ENCODE results near the gene BPNT1. TPM values are rescaled to one million over a fixed set of nuclear protein-coding genes. Genes with fewer than 3 reads are reported as not detected.

BPNT1 gene
- total RNA-seq, 1 experiment from 2014 or later = 41.5 TPM

DNA sequence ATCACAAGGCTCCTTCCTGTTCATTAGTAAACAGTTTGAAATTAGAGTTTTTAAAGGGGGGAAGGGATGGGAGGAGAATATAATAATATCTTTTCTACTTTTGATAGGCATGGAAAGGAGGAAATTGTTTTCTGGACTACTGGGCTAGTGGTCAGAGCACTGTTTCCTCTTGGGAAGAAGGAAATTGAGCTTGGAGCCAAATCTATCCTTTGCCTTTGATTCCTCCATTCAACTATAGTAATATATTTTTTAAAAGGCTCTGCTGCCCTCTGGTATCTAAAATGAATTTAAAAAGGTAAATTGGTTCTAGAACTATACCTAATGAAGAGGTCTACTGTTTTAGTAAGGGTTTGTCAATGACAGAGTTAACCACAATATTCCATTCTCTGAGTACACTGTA lies 10.2 kb upstream of the BPNT1 start:
- H3F3A ChIP-seq (ENCODE audit: insufficient read depth, low read depth) = no peaks in the 10 kb centered on the region
- BruUV-seq (replicated peaks) = no TSS peak
- no peak for DNase-seq
- intact Hi-C loops (cut with micrococcal nuclease; ENCODE audit: unreplicated experiment) = loop anchor here (10.0 kb wide), 1 partner anchor 75 kb away; no protein-coding TSS in a partner anchor
- no peak overlapping the region for H2AFZ ChIP-seq
- H4K20me1 ChIP-seq (ENCODE audit: insufficient read depth) = peaks cover 13% of the 10 kb centered on the region
- no peak overlapping the region for H3K4me3 ChIP-seq
- H3K27me3 ChIP-seq (ENCODE audit: insufficient read depth, low read depth) = no peaks in the 10 kb centered on the region
- no peak overlapping the region for H3K4me2 ChIP-seq
- peaks cover 12% of the 10 kb centered on the region for H3K79me2 ChIP-seq (ENCODE audit: low read depth)
- no peak overlapping the region for H3K27ac ChIP-seq
- TF ChIP-seq, protein P1, sequence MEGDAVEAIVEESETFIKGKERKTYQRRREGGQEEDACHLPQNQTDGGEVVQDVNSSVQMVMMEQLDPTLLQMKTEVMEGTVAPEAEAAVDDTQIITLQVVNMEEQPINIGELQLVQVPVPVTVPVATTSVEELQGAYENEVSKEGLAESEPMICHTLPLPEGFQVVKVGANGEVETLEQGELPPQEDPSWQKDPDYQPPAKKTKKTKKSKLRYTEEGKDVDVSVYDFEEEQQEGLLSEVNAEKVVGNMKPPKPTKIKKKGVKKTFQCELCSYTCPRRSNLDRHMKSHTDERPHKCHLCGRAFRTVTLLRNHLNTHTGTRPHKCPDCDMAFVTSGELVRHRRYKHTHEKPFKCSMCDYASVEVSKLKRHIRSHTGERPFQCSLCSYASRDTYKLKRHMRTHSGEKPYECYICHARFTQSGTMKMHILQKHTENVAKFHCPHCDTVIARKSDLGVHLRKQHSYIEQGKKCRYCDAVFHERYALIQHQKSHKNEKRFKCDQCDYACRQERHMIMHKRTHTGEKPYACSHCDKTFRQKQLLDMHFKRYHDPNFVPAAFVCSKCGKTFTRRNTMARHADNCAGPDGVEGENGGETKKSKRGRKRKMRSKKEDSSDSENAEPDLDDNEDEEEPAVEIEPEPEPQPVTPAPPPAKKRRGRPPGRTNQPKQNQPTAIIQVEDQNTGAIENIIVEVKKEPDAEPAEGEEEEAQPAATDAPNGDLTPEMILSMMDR (conservative IDR thresholded peaks at IDR 0.05) = no peak
- no peak for TF ChIP-seq EZH2 (IDR thresholded peaks at IDR 0.05; ENCODE audit: low read depth)
- no peaks in the 10 kb centered on the region for H3K9me2 ChIP-seq (ENCODE audit: insufficient read depth)
- POLR2A ChIA-PET (ENCODE audit: unreplicated experiment) = interaction anchor here (0.6 to 0.7 kb wide), 3 partner anchors 10 to 39 kb away, joined by 3 to 4 read pairs (median 3); no protein-coding TSS in a partner anchor
- H3K9me3 ChIP-seq (ENCODE audit: insufficient read depth, low read depth) = no peaks in the 10 kb centered on the region
- CTCF ChIA-PET = no interaction called here
- peaks cover 7% of the 10 kb centered on the region for H3K4me1 ChIP-seq (replicated peaks; ENCODE audit: insufficient read depth)
- H3K36me3 ChIP-seq (ENCODE audit: low read depth) = peaks cover 47% of the 10 kb centered on the region

DNA sequence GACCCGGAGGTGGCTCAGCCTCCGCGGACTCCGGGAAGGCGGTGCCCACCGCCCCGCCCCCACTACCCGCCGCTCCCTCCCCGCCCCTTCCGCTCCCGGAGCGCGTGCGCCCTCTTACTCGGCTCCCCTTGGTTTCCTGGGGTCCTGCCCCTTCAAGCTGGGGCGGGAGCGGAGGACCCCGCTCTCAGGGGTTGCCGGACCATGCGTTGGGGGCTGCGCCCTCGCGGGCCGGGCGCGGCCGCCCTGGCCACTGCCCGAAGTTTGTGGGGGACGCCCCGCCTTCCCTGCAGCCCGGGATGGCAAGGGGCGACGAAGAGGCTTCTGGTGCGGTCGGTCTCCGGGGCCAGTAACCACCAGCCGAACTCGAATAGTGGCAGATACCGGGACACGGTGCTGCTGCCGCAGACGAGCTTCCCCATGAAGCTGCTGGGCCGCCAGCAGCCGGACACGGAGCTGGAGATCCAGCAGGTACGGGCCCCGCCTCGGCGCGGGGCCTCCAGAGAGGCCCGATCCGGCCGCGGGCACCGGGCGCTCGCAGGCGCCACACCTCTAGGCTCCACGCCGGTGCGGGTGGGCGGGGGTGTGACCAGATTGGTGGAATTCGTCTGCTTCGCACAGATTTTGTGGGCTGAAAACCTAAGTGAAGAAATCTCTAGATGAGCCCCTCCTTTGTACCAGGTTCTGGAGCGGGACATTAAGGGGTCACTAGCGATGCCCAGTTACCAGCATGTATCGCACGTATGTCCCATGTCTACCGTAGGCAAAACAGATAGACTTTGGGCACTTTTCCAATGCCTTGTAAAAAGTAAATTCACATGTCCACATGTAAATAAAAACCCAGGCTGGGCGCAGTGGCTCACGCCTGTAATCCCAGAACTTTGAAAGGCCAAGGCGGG lies 4.7 kb upstream of the BPNT1 start, which contains the start of gene IARS2:
Gene IARS2 (plus strand): TSS at position 117 of the 896 bp plus-strand sequence. CDS start 85 bp downstream, at position 202.
- Histone ChIP-seq H3K9me3 (ENCODE audit: insufficient read depth, low read depth) (no peaks in the 10 kb centered on the region), H2AFZ (peak within 1 kb of the TSS; percentile 91), H3K4me1 (replicated peaks; ENCODE audit: insufficient read depth) (peaks cover 10% of the 10 kb centered on the region), H3K9me2 (ENCODE audit: insufficient read depth) (no peaks in the 10 kb centered on the region), H3K27me3 (ENCODE audit: insufficient read depth, low read depth) (no peaks in the 10 kb centered on the region), H3K36me3 (ENCODE audit: low read depth) (peaks cover 6% of the 10 kb centered on the region), H3K27ac (peak within 1 kb of the TSS; percentile 37), H3K4me2 (peak within 1 kb of the TSS; percentile 73), H3K4me3 (peak within 1 kb of the TSS; percentile 66), H3F3A (ENCODE audit: insufficient read depth, low read depth) (peaks cover 10% of the 10 kb centered on the region; the same call in 1 of the 2 replicates), H3K79me2 (ENCODE audit: low read depth) (peaks cover 21% of the 10 kb centered on the region), H4K20me1 (ENCODE audit: insufficient read depth) (peaks cover 8% of the 10 kb centered on the region; the same call in 1 of the 2 replicates)
- TF ChIP-seq, protein P1 (conservative IDR thresholded peaks at IDR 0.05) = no peak
- TF ChIP-seq EZH2 (IDR thresholded peaks at IDR 0.05; ENCODE audit: low read depth) = no peak
- POLR2A ChIA-PET (ENCODE audit: unreplicated experiment) = interaction anchor here (0.6 to 0.7 kb wide), 2 partner anchors 48 to 890 kb away, joined by 3 to 5 read pairs; partner anchors contain the start of gene EPRS1
- CTCF ChIA-PET = interaction anchor here (0.6 kb wide), 1 partner anchor 47 kb away, joined by 8 read pairs; no protein-coding TSS in a partner anchor
- DNase-seq = peak; percentile 71 to 94
- BruUV-seq (replicated peaks) = TSS peak; percentile 42
- intact Hi-C loops (cut with micrococcal nuclease; ENCODE audit: unreplicated experiment) = loop anchor here (1.0 kb wide), 1 partner anchor 48 kb away; the partner anchor contains the start of gene EPRS1

DNA sequence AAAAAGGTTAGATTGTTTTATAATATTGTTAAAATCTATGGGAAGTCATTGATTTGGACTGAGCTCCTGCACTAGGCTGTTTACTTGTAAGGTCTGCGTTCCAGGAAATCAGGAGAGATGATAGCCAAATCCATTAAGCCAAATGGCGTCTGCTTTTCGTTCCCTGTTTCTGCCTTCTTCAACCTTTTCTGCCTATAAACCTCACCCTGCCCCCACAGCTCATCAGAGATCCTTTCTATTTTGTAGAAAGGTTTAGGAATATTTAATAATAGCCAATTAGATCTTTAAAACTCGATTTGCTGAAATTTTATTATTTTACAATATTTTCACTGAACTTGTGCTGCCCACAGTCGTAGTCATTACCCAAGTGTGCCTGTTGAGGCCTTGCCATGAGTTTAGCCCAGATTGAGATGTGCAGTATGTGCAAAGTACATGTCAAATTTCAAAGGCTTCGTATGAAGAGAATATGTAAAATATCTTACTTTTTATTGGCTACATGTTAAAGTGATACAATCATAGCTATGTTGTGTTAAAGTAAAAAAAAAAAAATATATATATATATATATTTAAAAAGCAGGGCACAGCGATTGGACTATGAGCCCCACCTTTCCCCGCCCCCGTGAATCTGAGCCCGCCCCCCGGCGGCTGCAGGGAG lies 3.9 kb upstream of the BPNT1 start:
- H3K9me3 ChIP-seq (ENCODE audit: insufficient read depth, low read depth) = no peaks in the 10 kb centered on the region
- H3K9me2 ChIP-seq (ENCODE audit: insufficient read depth) = no peaks in the 10 kb centered on the region
- TF ChIP-seq, protein P1 (conservative IDR thresholded peaks at IDR 0.05) = no peak
- TF ChIP-seq EZH2 (IDR thresholded peaks at IDR 0.05; ENCODE audit: low read depth) = no peak
- no peak overlapping the region for H3K27ac ChIP-seq
- peaks cover 5% of the 10 kb centered on the region for H3K36me3 ChIP-seq (ENCODE audit: low read depth)
- H4K20me1 ChIP-seq (ENCODE audit: insufficient read depth) = peaks cover 8% of the 10 kb centered on the region; the same call in 1 of the 2 replicates
- intact Hi-C loops (cut with micrococcal nuclease; ENCODE audit: unreplicated experiment) = loop anchor here (1.0 kb wide), 1 partner anchor 47 kb away; the partner anchor contains the start of gene EPRS1
- ChIA-PET POLR2A (ENCODE audit: unreplicated experiment) (interaction anchor here (0.7 kb wide), 1 partner anchor 889 kb away, joined by 5 read pairs; no protein-coding TSS in a partner anchor), CTCF (interaction anchor here (0.6 kb wide), 1 partner anchor 46 kb away, joined by 8 read pairs; no protein-coding TSS in a partner anchor)
- peaks cover 28% of the 10 kb centered on the region for H3K79me2 ChIP-seq (ENCODE audit: low read depth)
- no peak for DNase-seq
- peaks cover 10% of the 10 kb centered on the region for H3K4me1 ChIP-seq (replicated peaks; ENCODE audit: insufficient read depth)
- H3F3A ChIP-seq (ENCODE audit: insufficient read depth, low read depth) = peaks cover 10% of the 10 kb centered on the region; the same call in 1 of the 2 replicates
- no peaks in the 10 kb centered on the region for H3K27me3 ChIP-seq (ENCODE audit: insufficient read depth, low read depth)
- BruUV-seq (replicated peaks) = no TSS peak
- H3K4me3 ChIP-seq = no peak overlapping the region; the same call in 1 of the 2 replicates
- peak overlapping the region; percentile 59; the same call in 1 of the 2 replicates for H3K4me2 ChIP-seq
- H2AFZ ChIP-seq = no peak overlapping the region
